A673 (cell line): ENCODE measurements around the gene CIC. TPM values are rescaled to one million over a fixed set of nuclear protein-coding genes. Genes with fewer than 3 reads are reported as not detected.

Experiments used
- BruUV-seq: library from RNA; stranded (reverse); fragments of 400-500 nt; replicated peaks from 2 replicates; lab custom pipeline; 2021; lab: Mats Ljungman, UMichigan
- CTCF ChIA-PET: fragments of 300-600 bp; sonication (Branson Sonifier 250); formaldehyde crosslinking; loops from one replicate; lab custom pipeline; 2022; ENCODE audit warnings: antibody characterized with exemption; lab: Charles Lee
- POLR2A ChIA-PET: fragments of 300-600 bp; sonication (Branson Sonifier 250); formaldehyde crosslinking; loops from one replicate; lab custom pipeline; 2022; ENCODE audit warnings: antibody characterized with exemption; ENCODE audit not compliant: low non-redundant PET; lab: Charles Lee
- DNase-seq: peaks from one replicate; pipeline ENCODE4 v3.0.0-alpha.2; 2015; ENCODE audit warnings: low spot score
- H3K27ac ChIP-seq: fragments of 200-600 bp; sonication (generic); 2 replicates; pipeline ENCODE4 v1.5.1; 2016; ENCODE audit warnings: mixed run types, low read depth, mild to moderate bottlenecking, mixed read lengths, antibody characterized with exemption, low read length; ENCODE audit not compliant: poor library complexity, severe bottlenecking
- H3K27me3 ChIP-seq: fragments of 200-600 bp; sonication (generic); replicated peaks from 2 replicates; pipeline ENCODE4 v1.6.1; 2017; ENCODE audit warnings: mixed run types, low read depth, mild to moderate bottlenecking, mixed read lengths, antibody characterized with exemption, low read length; ENCODE audit not compliant: insufficient read depth, poor library complexity
- H3K36me3 ChIP-seq: fragments of 200-600 bp; sonication (generic); 2 replicates; pipeline ENCODE4 v1.6.1; 2016; ENCODE audit warnings: mixed run types, mild to moderate bottlenecking, mixed read lengths, antibody characterized with exemption, low read length; ENCODE audit not compliant: insufficient read depth, poor library complexity, severe bottlenecking
- H3K4me1 ChIP-seq: fragments of 200-600 bp; sonication (generic); 2 replicates; pipeline ENCODE4 v1.6.1; 2017; ENCODE audit warnings: mixed run types, mild to moderate bottlenecking, mixed read lengths, antibody characterized with exemption, low read length; ENCODE audit not compliant: insufficient read depth, poor library complexity, severe bottlenecking
- H3K4me3 ChIP-seq: fragments of 200-600 bp; sonication (generic); 2 replicates; pipeline ENCODE4 v1.5.1; 2016; ENCODE audit warnings: low read depth, mixed run types, mild to moderate bottlenecking, mixed read lengths, low read length; ENCODE audit not compliant: poor library complexity, severe bottlenecking
- H3K9me3 ChIP-seq: fragments of 200-600 bp; sonication (generic); 2 replicates; pipeline ENCODE4 v1.6.1; 2016; ENCODE audit warnings: mixed run types, low read depth, mild to moderate bottlenecking, mixed read lengths, antibody characterized with exemption, low read length; ENCODE audit not compliant: poor library complexity, severe bottlenecking
- EZH2 ChIP-seq: fragments of 200-600 bp; sonication (generic); IDR thresholded peaks from 2 replicates; pipeline ENCODE4 v1.6.1; 2017; ENCODE audit warnings: borderline replicate concordance, low read depth, mild to moderate bottlenecking, mixed read lengths, antibody characterized with exemption, low read length; ENCODE audit not compliant: poor library complexity, severe bottlenecking
- intact Hi-C: fragments of 100-400 bp; cut with micrococcal nuclease; formaldehyde crosslinking; loops from one replicate; pipeline ENCODE4 v1.10.0; 2022; ENCODE audit not compliant: unreplicated experiment
- total RNA-seq: library from RNA; stranded (reverse); gene quantifications from 2 replicates; pipeline ENCODE4 v1.2.3, GENCODE V29; 2021
- TF ChIP-seq, protein P1 (sequence below): fragments of 300-800, 200-600 bp; sonication (generic); conservative IDR thresholded peaks from 2 replicates; pipeline ENCODE4 v1.5.1; 2017; ENCODE audit warnings: low read depth, mild to moderate bottlenecking, antibody characterized with exemption, low read length, moderate library complexity, mixed read lengths

The CIC gene
- total RNA-seq, 1 experiment from 2014 or later = 80.3 TPM

DNA sequence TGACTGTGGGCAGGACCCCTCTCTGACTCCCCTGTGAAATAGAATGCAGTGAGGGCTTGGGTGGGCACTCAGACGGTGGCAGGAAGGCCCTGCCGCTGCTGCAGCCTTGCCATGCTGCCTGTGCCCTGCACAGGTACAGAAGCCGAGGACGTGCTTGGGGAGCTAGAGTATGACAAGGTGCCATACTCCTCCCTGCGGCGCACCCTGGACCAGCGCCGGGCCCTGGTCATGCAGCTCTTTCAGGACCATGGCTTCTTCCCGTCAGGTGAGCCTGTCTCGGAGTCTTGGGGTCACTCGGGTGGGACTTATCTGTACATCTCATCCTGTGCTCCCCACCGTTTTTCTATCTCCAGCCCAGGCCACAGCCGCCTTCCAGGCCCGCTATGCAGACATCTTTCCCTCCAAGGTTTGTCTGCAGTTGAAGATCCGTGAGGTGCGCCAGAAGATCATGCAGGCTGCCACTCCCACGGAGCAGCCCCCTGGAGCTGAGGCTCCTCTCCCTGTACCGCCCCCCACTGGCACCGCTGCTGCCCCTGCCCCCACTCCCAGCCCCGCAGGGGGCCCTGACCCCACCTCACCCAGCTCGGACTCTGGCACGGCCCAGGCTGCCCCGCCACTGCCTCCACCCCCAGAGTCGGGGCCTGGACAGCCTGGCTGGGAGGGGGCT lies 25.6 kb downstream of the CIC start:
- H3K36me3 ChIP-seq = peaks cover 76% of the 10 kb centered on the region
- DNase-seq = no peak
- H3K27ac ChIP-seq = no peak overlapping the region
- no peaks in the 10 kb centered on the region for H3K27me3 ChIP-seq
- TF ChIP-seq, protein P1, sequence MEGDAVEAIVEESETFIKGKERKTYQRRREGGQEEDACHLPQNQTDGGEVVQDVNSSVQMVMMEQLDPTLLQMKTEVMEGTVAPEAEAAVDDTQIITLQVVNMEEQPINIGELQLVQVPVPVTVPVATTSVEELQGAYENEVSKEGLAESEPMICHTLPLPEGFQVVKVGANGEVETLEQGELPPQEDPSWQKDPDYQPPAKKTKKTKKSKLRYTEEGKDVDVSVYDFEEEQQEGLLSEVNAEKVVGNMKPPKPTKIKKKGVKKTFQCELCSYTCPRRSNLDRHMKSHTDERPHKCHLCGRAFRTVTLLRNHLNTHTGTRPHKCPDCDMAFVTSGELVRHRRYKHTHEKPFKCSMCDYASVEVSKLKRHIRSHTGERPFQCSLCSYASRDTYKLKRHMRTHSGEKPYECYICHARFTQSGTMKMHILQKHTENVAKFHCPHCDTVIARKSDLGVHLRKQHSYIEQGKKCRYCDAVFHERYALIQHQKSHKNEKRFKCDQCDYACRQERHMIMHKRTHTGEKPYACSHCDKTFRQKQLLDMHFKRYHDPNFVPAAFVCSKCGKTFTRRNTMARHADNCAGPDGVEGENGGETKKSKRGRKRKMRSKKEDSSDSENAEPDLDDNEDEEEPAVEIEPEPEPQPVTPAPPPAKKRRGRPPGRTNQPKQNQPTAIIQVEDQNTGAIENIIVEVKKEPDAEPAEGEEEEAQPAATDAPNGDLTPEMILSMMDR = no peak
- TF ChIP-seq EZH2 = no peak
- H3K9me3 ChIP-seq = no peaks in the 10 kb centered on the region
- ChIA-PET POLR2A (no interaction called here), CTCF (interaction anchor here (0.6 kb wide), 1 partner anchor 49 kb away, joined by 5 read pairs; no protein-coding TSS in a partner anchor)
- H3K4me1 ChIP-seq = no peaks in the 10 kb centered on the region
- BruUV-seq = no TSS peak
- H3K4me3 ChIP-seq = no peak overlapping the region
- intact Hi-C loops = no loop called here

DNA sequence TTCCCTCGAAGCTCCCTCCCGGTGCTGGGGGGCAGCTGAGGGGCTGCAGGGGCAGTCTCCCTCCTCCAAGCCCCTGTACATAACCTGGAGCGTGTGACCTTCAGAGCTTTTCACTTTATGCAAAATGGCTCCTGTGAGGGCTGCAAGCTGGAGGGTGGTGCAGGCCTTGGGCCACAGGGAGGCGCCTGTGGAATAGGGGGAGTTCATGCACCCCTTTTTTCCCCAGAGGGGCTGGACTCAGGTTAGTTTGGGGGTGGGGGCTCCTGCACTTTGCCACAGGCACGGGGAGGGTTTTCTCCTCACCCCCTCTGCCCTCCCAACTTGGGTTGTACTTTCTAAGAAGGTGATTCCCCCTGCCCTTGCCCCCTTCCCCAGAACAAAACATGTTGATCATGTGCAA lies 26.3 kb downstream of the CIC start:
- Histone ChIP-seq H3K27me3 (no peaks in the 10 kb centered on the region), H3K4me1 (no peaks in the 10 kb centered on the region), H3K4me3 (no peak overlapping the region), H3K9me3 (no peaks in the 10 kb centered on the region), H3K27ac (peak overlapping the region; percentile 30), H3K36me3 (peaks cover 76% of the 10 kb centered on the region)
- POLR2A ChIA-PET = interaction anchor here (0.7 kb wide), 1 partner anchor 76 kb away, joined by 3 read pairs; no protein-coding TSS in a partner anchor
- BruUV-seq = TSS peak; percentile 39
- TF ChIP-seq, protein P1 = no peak
- DNase-seq = no peak
- CTCF ChIA-PET = interaction anchor here (0.6 kb wide), 2 partner anchors 45 to 48 kb away, joined by 5 to 14 read pairs; no protein-coding TSS in a partner anchor
- intact Hi-C loops = no loop called here

DNA sequence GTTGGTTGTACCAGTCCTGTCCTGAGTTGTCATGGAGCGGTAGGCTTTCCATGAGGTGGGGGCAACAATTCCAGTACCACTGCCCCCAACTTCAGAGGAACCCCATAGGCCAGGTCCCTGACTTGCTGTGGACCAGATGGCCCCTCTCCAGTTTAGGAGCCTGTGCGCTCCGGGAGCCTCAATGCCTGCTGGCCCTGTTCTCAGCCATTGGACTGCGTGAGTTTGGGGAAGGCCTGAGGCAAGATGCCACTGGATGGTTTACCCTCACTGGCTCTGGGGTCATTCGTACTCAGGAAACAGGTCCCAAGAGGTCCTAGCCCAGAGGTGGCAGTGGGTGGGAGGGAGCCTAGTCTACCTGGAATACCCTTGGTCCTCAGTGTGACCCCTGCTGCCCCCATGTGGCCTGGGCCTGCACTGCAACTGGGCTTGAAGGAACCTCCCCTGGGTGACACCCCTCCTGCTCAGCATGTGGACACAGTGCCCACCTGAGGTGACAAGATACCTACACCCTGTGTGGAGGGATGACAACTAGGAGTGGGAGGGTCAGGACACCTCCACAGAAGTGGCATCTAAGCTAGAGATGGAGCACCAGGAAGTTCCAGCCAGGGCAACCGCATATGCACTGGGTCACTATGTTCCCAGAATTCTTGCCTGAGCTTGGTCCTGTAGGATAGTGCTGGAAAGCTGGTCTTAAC lies 26.9 kb downstream of the CIC start:
- H3K27ac ChIP-seq = peak overlapping the region; percentile 30
- TF ChIP-seq, protein P1 = peak; percentile 91
- no peak for TF ChIP-seq EZH2
- DNase-seq = peak; percentile 76
- no peaks in the 10 kb centered on the region for H3K9me3 ChIP-seq
- intact Hi-C loops = no loop called here
- H3K4me3 ChIP-seq = no peak overlapping the region
- BruUV-seq = no TSS peak
- H3K27me3 ChIP-seq = no peaks in the 10 kb centered on the region
- POLR2A ChIA-PET = interaction anchor here (0.7 kb wide), 1 partner anchor 77 kb away, joined by 3 read pairs; no protein-coding TSS in a partner anchor
- CTCF ChIA-PET = interaction anchor here (0.6 kb wide), 1 partner anchor 44 kb away, joined by 14 read pairs; no protein-coding TSS in a partner anchor
- peaks cover 70% of the 10 kb centered on the region for H3K36me3 ChIP-seq
- peaks cover under 1% of the 10 kb centered on the region for H3K4me1 ChIP-seq
